ENCODE measurements around the gene FYN. TPM values are rescaled to one million over a fixed set of nuclear protein-coding genes. Genes with fewer than 3 reads are reported as not detected.

The FYN gene
- total RNA-seq, 1 experiment from 2014 or later: 26.6 TPM

GRCh38 chr6:111731456-111732195, 141.6 kb downstream of the FYN start:
- no peak for DNase-seq (ENCODE audit: low spot score)

- DNase-seq (ENCODE audit: low spot score): no peak
Observed at GRCh38 chr6:111730864-111731263, 142.4 kb downstream of the FYN start.

GRCh38 chr6:111727802-111728201, 145.4 kb downstream of the FYN start:
- DNase-seq (ENCODE audit: low spot score): peak; percentile 11

GRCh38 chr6:111727041-111727440, 146.2 kb downstream of the FYN start:
- DNase-seq (ENCODE audit: low spot score): peak; percentile 6

GRCh38 chr6:111725446-111726112, 147.7 kb downstream of the FYN start:
- no peak for DNase-seq (ENCODE audit: low spot score)

- no peak for DNase-seq (ENCODE audit: low spot score)
Observed at GRCh38 chr6:111724505-111724904, 148.7 kb downstream of the FYN start.

- no peak for DNase-seq (ENCODE audit: low spot score)
Observed at GRCh38 chr6:111724039-111724438, 149.2 kb downstream of the FYN start.

GRCh38 chr6:111723412-111723970, 149.8 kb downstream of the FYN start:
- no peak for DNase-seq (ENCODE audit: low spot score)

- no peak for DNase-seq (ENCODE audit: low spot score)
Observed at GRCh38 chr6:111722179-111722731, 151.0 kb downstream of the FYN start.

GRCh38 chr6:111721753-111722154, 151.5 kb downstream of the FYN start:
- peak; percentile 5 for DNase-seq (ENCODE audit: low spot score)

GRCh38 chr6:111720931-111721496, 152.2 kb downstream of the FYN start:
- no peak for DNase-seq (ENCODE audit: low spot score)

GRCh38 chr6:111718990-111719389, 154.3 kb downstream of the FYN start:
- no peak for DNase-seq (ENCODE audit: low spot score)

GRCh38 chr6:111718326-111718725, 154.9 kb downstream of the FYN start:
- no peak for DNase-seq (ENCODE audit: low spot score)

- no peak for DNase-seq (ENCODE audit: low spot score)
Observed at GRCh38 chr6:111717621-111718020, 155.6 kb downstream of the FYN start.

GRCh38 chr6:111716325-111716724, 156.9 kb downstream of the FYN start:
- no peak for DNase-seq (ENCODE audit: low spot score)

- DNase-seq (ENCODE audit: low spot score): no peak
Observed at GRCh38 chr6:111715321-111715720, 157.9 kb downstream of the FYN start.

GRCh38 chr6:111714416-111715270, 158.6 kb downstream of the FYN start:
- no peak for DNase-seq (ENCODE audit: low spot score)

GRCh38 chr6:111713811-111714210, 159.4 kb downstream of the FYN start:
- no peak for DNase-seq (ENCODE audit: low spot score)

GRCh38 chr6:111713236-111713635, 160.0 kb downstream of the FYN start:
- DNase-seq (ENCODE audit: low spot score): no peak

GRCh38 chr6:111711984-111712752, 161.1 kb downstream of the FYN start:
- DNase-seq (ENCODE audit: low spot score): peak; percentile 6

GRCh38 chr6:111711476-111711875, 161.8 kb downstream of the FYN start:
- no peak for DNase-seq (ENCODE audit: low spot score)

Measured in A172 (cell line).